HEK293 (cell line): ENCODE results near the gene MAD2L2.

Source experiments
- GLI2 ChIP-seq: fragments of 450-650 bp; formaldehyde crosslinking; IDR thresholded peaks from 2 replicates; pipeline ENCODE4; 2017; ENCODE audit warnings: missing biosample characterization, missing genetic modification characterization, low read depth, borderline replicate concordance
- HOXD13 ChIP-seq: sonication (generic); formaldehyde crosslinking; IDR thresholded peaks from 2 replicates; pipeline ENCODE4 v1.8.0; 2022; ENCODE audit warnings: missing genetic modification reagents, borderline replicate concordance
- MEIS1 ChIP-seq: sonication (generic); formaldehyde crosslinking; IDR thresholded peaks from 2 replicates; pipeline ENCODE4 v1.8.1; 2022; ENCODE audit warnings: missing genetic modification reagents, mild to moderate bottlenecking, borderline replicate concordance
- OSR2 ChIP-seq: fragments of 450-650 bp; formaldehyde crosslinking; IDR thresholded peaks from 2 replicates; pipeline ENCODE4 v1.5.1; 2016; ENCODE audit warnings: missing biosample characterization, missing genetic modification characterization
- REPIN1 ChIP-seq: fragments of 450-650 bp; formaldehyde crosslinking; IDR thresholded peaks from 2 replicates; pipeline ENCODE4 v1.5.1; 2017; ENCODE audit warnings: missing biosample characterization, missing genetic modification characterization, low read depth
- SP3 ChIP-seq: fragments of 450-650 bp; formaldehyde crosslinking; IDR thresholded peaks from 2 replicates; pipeline ENCODE4 v1.5.1; 2016; ENCODE audit warnings: missing biosample characterization, missing genetic modification characterization
- TRIM28 ChIP-seq: IDR thresholded peaks from 2 replicates; pipeline ENCODE4 v1.6.1; 2011; ENCODE audit warnings: low read length, control low read depth, borderline replicate concordance
- ZBTB1 ChIP-seq: fragments of 450-650 bp; formaldehyde crosslinking; IDR thresholded peaks from 2 replicates; pipeline ENCODE4 v1.5.1; 2016; ENCODE audit warnings: missing biosample characterization, missing genetic modification characterization
- ZBTB21 ChIP-seq: fragments of 450-650 bp; formaldehyde crosslinking; IDR thresholded peaks from 2 replicates; pipeline ENCODE4 v1.5.1; 2017; ENCODE audit warnings: missing biosample characterization, missing genetic modification characterization
- ZFHX2 ChIP-seq: fragments of 450-650 bp; formaldehyde crosslinking; conservative IDR thresholded peaks from 2 replicates; pipeline ENCODE4 v1.5.1; 2016; ENCODE audit warnings: missing biosample characterization, missing genetic modification characterization
- ZNF10 ChIP-seq: fragments of 450-650 bp; formaldehyde crosslinking; IDR thresholded peaks from 2 replicates; pipeline ENCODE4 v1.5.1; 2017; ENCODE audit warnings: missing biosample characterization, missing genetic modification characterization
- ZNF132 ChIP-seq: fragments of 450-650 bp; formaldehyde crosslinking; IDR thresholded peaks from 2 replicates; pipeline ENCODE4 v1.5.1; 2017; ENCODE audit warnings: missing biosample characterization, missing genetic modification characterization, borderline replicate concordance
- ZNF133 ChIP-seq: fragments of 450-650 bp; formaldehyde crosslinking; IDR thresholded peaks from 2 replicates; pipeline ENCODE4 v1.5.1; 2016; ENCODE audit warnings: missing biosample characterization, missing genetic modification characterization
- ZNF138 ChIP-seq: fragments of 450-650 bp; formaldehyde crosslinking; IDR thresholded peaks from 2 replicates; pipeline ENCODE4 v1.5.1; 2016; ENCODE audit warnings: missing biosample characterization, missing genetic modification characterization, borderline replicate concordance
- ZNF174 ChIP-seq: fragments of 450-650 bp; formaldehyde crosslinking; IDR thresholded peaks from 2 replicates; pipeline ENCODE4 v1.5.0; 2017; ENCODE audit warnings: missing biosample characterization, mild to moderate bottlenecking, missing genetic modification characterization
- ZNF214 ChIP-seq: fragments of 450-650 bp; formaldehyde crosslinking; IDR thresholded peaks from 2 replicates; pipeline ENCODE4 v1.5.1; 2017; ENCODE audit warnings: missing biosample characterization, mild to moderate bottlenecking, missing genetic modification characterization, borderline replicate concordance
- ZNF248 ChIP-seq: fragments of 450-650 bp; formaldehyde crosslinking; IDR thresholded peaks from 2 replicates; pipeline ENCODE4 v1.5.1; 2017; ENCODE audit warnings: missing biosample characterization, missing genetic modification characterization
- ZNF266 ChIP-seq: fragments of 450-650 bp; formaldehyde crosslinking; IDR thresholded peaks from 2 replicates; pipeline ENCODE4 v1.5.1; 2016; ENCODE audit warnings: missing biosample characterization, missing genetic modification characterization, low read depth
- ZNF335 ChIP-seq: fragments of 450-650 bp; formaldehyde crosslinking; conservative IDR thresholded peaks from 2 replicates; pipeline ENCODE4 v1.5.1; 2016; ENCODE audit warnings: missing biosample characterization, missing genetic modification characterization
- ZNF394 ChIP-seq: fragments of 450-650 bp; formaldehyde crosslinking; IDR thresholded peaks from 2 replicates; pipeline ENCODE4 v1.5.1; 2016; ENCODE audit warnings: missing biosample characterization, missing genetic modification characterization, mild to moderate bottlenecking, moderate library complexity, borderline replicate concordance
- ZNF426 ChIP-seq: fragments of 450-650 bp; formaldehyde crosslinking; IDR thresholded peaks from 2 replicates; pipeline ENCODE4 v1.5.1; 2017; ENCODE audit warnings: missing biosample characterization, missing genetic modification characterization, mild to moderate bottlenecking, inconsistent platforms, moderate library complexity
- ZNF433 ChIP-seq: fragments of 450-650 bp; formaldehyde crosslinking; IDR thresholded peaks from 2 replicates; pipeline ENCODE4 v1.5.1; 2016; ENCODE audit warnings: missing biosample characterization, missing genetic modification characterization, low read depth
- ZNF48 ChIP-seq: fragments of 450-650 bp; formaldehyde crosslinking; IDR thresholded peaks from 2 replicates; pipeline ENCODE4 v1.5.1; 2016; ENCODE audit warnings: missing biosample characterization, missing genetic modification characterization
- ZNF530 ChIP-seq: fragments of 450-650 bp; formaldehyde crosslinking; IDR thresholded peaks from 2 replicates; pipeline ENCODE4 v1.5.1; 2016; ENCODE audit warnings: low read depth, missing biosample characterization, missing genetic modification characterization
- ZNF544 ChIP-seq: fragments of 450-650 bp; formaldehyde crosslinking; IDR thresholded peaks from 2 replicates; pipeline ENCODE4 v1.5.0; 2017; ENCODE audit warnings: missing biosample characterization, missing genetic modification characterization
- ZNF549 ChIP-seq: fragments of 450-650 bp; IDR thresholded peaks from 2 replicates; pipeline ENCODE4 v1.5.1; 2018; ENCODE audit warnings: missing biosample characterization, missing genetic modification characterization, mild to moderate bottlenecking, inconsistent platforms, moderate library complexity
- ZNF555 ChIP-seq: fragments of 450-650 bp; formaldehyde crosslinking; conservative IDR thresholded peaks from 2 replicates; pipeline ENCODE4 v1.5.1; 2017; ENCODE audit warnings: missing biosample characterization, mild to moderate bottlenecking, missing genetic modification characterization, inconsistent platforms
- ZNF560 ChIP-seq: fragments of 450-650 bp; formaldehyde crosslinking; IDR thresholded peaks from 2 replicates; pipeline ENCODE4 v1.5.1; 2017; ENCODE audit warnings: missing biosample characterization, missing genetic modification characterization, borderline replicate concordance
- ZNF600 ChIP-seq: fragments of 450-650 bp; formaldehyde crosslinking; IDR thresholded peaks from 2 replicates; pipeline ENCODE4 v1.5.1; 2016; ENCODE audit warnings: missing biosample characterization, missing genetic modification characterization
- ZNF623 ChIP-seq: fragments of 450-650 bp; formaldehyde crosslinking; IDR thresholded peaks from 2 replicates; pipeline ENCODE4 v1.5.1; 2016; ENCODE audit warnings: missing biosample characterization, missing genetic modification characterization
- ZNF660 ChIP-seq: fragments of 450-650 bp; IDR thresholded peaks from 2 replicates; pipeline ENCODE4 v1.5.1; 2018; ENCODE audit warnings: missing biosample characterization, mild to moderate bottlenecking, missing genetic modification characterization
- ZNF792 ChIP-seq: fragments of 450-650 bp; formaldehyde crosslinking; IDR thresholded peaks from 2 replicates; pipeline ENCODE4 v1.5.1; 2016; ENCODE audit warnings: missing biosample characterization, missing genetic modification characterization
- ZNF837 ChIP-seq: fragments of 450-650 bp; formaldehyde crosslinking; IDR thresholded peaks from 2 replicates; pipeline ENCODE4 v1.5.1; 2016; ENCODE audit warnings: missing biosample characterization, missing genetic modification characterization
- ZNF843 ChIP-seq: fragments of 450-650 bp; formaldehyde crosslinking; IDR thresholded peaks from 2 replicates; pipeline ENCODE4 v1.5.1; 2016; ENCODE audit warnings: missing biosample characterization, missing genetic modification characterization
- ZSCAN16 ChIP-seq: fragments of 450-650 bp; formaldehyde crosslinking; IDR thresholded peaks from 2 replicates; pipeline ENCODE4 v1.5.1; 2016; ENCODE audit warnings: missing biosample characterization, missing genetic modification characterization
- TF ChIP-seq, protein P1 (sequence below): IDR thresholded peaks from 2 replicates; pipeline ENCODE4 v1.6.1; 2011; ENCODE audit warnings: mild to moderate bottlenecking, low read depth, low read length, borderline replicate concordance
- TF ChIP-seq, protein P2 (sequence below): fragments of 450-650 bp; formaldehyde crosslinking; conservative IDR thresholded peaks from 2 replicates; pipeline ENCODE4 v1.5.1; 2016; ENCODE audit warnings: low read depth, missing biosample characterization, missing genetic modification characterization

MAD2L2 gene

GRCh38 chr1:11680270-11681070 lies 478 bp downstream of the MAD2L2 start (continued):
- TF ChIP-seq REPIN1 (tag by site-specific recombination) (no peak), ZNF623 (tag by site-specific recombination) (no peak), ZNF843 (tag by site-specific recombination) (0 out of 2 replicates have a peak, but pooled peaks have one; percentile 30), ZBTB21 (tag by site-specific recombination) (no peak), HOXD13 (no peak), ZNF248 (no peak), ZNF433 (tag by site-specific recombination) (no peak), ZNF138 (tag by site-specific recombination) (no peak), ZNF426 (tag by site-specific recombination) (no peak), MEIS1 (CRISPR knock-in tag) (no peak), ZNF335 (tag by site-specific recombination) (peak; percentile 81; the same call in 1 of the 2 replicates), ZNF837 (tag by site-specific recombination) (no peak), OSR2 (no peak), ZNF266 (tag by site-specific recombination) (no peak), ZFHX2 (tag by site-specific recombination) (0 out of 2 replicates have a peak, but pooled peaks have one; percentile 1), ZNF555 (tag by site-specific recombination) (no peak), ZNF544 (tag by site-specific recombination) (no peak), ZBTB1 (tag by site-specific recombination) (no peak), ZNF792 (tag by site-specific recombination) (0 out of 2 replicates have a peak, but pooled peaks have one; percentile 61), ZNF600 (tag by site-specific recombination) (peak; percentile 93), ZNF133 (no peak), GLI2 (no peak), SP3 (no peak), ZNF560 (tag by site-specific recombination) (no peak), ZNF174 (tag by site-specific recombination) (no peak), ZNF394 (peak; percentile 15; the same call in 1 of the 2 replicates), TRIM28 (no peak), ZNF530 (tag by site-specific recombination) (no peak), ZNF549 (tag by site-specific recombination) (no peak), ZNF214 (tag by site-specific recombination) (no peak), ZNF132 (tag by site-specific recombination) (no peak), ZSCAN16 (tag by site-specific recombination) (no peak), ZNF48 (tag by site-specific recombination) (no peak), ZNF660 (tag by site-specific recombination) (no peak), ZNF10 (tag by site-specific recombination) (no peak)
- TF ChIP-seq, protein P1, sequence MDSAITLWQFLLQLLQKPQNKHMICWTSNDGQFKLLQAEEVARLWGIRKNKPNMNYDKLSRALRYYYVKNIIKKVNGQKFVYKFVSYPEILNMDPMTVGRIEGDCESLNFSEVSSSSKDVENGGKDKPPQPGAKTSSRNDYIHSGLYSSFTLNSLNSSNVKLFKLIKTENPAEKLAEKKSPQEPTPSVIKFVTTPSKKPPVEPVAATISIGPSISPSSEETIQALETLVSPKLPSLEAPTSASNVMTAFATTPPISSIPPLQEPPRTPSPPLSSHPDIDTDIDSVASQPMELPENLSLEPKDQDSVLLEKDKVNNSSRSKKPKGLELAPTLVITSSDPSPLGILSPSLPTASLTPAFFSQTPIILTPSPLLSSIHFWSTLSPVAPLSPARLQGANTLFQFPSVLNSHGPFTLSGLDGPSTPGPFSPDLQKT: no peak
- TF ChIP-seq, protein P2, sequence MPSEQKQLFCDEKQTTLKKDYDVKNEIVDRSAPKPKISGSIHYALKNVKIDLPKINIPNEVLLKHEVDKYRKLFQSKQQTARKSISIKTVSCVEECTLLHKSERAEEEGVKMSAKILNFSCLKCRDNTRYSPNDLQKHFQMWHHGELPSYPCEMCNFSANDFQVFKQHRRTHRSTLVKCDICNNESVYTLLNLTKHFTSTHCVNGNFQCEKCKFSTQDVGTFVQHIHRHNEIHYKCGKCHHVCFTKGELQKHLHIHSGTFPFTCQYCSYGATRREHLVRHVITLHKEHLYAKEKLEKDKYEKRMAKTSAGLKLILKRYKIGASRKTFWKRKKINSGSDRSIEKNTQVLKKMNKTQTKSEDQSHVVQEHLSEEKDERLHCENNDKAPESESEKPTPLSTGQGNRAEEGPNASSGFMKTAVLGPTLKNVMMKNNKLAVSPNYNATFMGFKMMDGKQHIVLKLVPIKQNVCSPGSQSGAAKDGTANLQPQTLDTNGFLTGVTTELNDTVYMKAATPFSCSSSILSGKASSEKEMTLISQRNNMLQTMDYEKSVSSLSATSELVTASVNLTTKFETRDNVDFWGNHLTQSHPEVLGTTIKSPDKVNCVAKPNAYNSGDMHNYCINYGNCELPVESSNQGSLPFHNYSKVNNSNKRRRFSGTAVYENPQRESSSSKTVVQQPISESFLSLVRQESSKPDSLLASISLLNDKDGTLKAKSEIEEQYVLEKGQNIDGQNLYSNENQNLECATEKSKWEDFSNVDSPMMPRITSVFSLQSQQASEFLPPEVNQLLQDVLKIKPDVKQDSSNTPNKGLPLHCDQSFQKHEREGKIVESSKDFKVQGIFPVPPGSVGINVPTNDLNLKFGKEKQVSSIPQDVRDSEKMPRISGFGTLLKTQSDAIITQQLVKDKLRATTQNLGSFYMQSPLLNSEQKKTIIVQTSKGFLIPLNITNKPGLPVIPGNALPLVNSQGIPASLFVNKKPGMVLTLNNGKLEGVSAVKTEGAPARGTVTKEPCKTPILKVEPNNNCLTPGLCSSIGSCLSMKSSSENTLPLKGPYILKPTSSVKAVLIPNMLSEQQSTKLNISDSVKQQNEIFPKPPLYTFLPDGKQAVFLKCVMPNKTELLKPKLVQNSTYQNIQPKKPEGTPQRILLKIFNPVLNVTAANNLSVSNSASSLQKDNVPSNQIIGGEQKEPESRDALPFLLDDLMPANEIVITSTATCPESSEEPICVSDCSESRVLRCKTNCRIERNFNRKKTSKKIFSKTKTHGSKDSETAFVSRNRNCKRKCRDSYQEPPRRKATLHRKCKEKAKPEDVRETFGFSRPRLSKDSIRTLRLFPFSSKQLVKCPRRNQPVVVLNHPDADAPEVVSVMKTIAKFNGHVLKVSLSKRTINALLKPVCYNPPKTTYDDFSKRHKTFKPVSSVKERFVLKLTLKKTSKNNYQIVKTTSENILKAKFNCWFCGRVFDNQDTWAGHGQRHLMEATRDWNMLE (tag by site-specific recombination): no peak
